ENCODE data around the gene DMWD. TPM values are rescaled to one million over a fixed set of nuclear protein-coding genes. Genes with fewer than 3 reads are reported as not detected.

The DMWD gene
- total RNA-seq, 2 experiments from 2014 or later: 28.6 to 31.5 TPM

- Mint-ChIP-seq H3K9me3 (no peaks in the 10 kb centered on the region), H3K27me3 (no peaks in the 10 kb centered on the region), H3K27ac (no peak overlapping the region), H3K36me3 (ENCODE audit: low read depth) (peaks cover 37% of the 10 kb centered on the region), H3K4me1 (ENCODE audit: low read depth) (no peaks in the 10 kb centered on the region), H3K4me3 (no peak overlapping the region)
- H3K9me3 ChIP-seq (ENCODE audit: control insufficient read depth in 1 of 2, insufficient read depth in 1 of 2, low read length in 2 of 2): no peaks in the 10 kb centered on the region
- intact Hi-C loops (cut with DNase I, micrococcal nuclease): no loop called here
- H3K4me1 ChIP-seq (ENCODE audit: insufficient read depth, low read length): no peaks in the 10 kb centered on the region
- H3K27me3 ChIP-seq (ENCODE audit: control insufficient read depth in 1 of 2, insufficient read depth in 2 of 2, low read length in 2 of 2): no peaks in the 10 kb centered on the region
- POLR2A ChIA-PET: interaction anchor here (0.9 kb wide), 1 partner anchor 41 kb away, joined by 3 read pairs; no protein-coding TSS in a partner anchor
- no peak for ATAC-seq (ENCODE audit: poor library complexity)
- peaks cover 57% of the 10 kb centered on the region for H3K36me3 ChIP-seq (ENCODE audit: insufficient read depth, low read length)
- DNase-seq: no peak
- H3K27ac ChIP-seq (ENCODE audit: low read depth in 1 of 2, low read length in 2 of 2): no peak overlapping the region
- TF ChIP-seq, protein P1, sequence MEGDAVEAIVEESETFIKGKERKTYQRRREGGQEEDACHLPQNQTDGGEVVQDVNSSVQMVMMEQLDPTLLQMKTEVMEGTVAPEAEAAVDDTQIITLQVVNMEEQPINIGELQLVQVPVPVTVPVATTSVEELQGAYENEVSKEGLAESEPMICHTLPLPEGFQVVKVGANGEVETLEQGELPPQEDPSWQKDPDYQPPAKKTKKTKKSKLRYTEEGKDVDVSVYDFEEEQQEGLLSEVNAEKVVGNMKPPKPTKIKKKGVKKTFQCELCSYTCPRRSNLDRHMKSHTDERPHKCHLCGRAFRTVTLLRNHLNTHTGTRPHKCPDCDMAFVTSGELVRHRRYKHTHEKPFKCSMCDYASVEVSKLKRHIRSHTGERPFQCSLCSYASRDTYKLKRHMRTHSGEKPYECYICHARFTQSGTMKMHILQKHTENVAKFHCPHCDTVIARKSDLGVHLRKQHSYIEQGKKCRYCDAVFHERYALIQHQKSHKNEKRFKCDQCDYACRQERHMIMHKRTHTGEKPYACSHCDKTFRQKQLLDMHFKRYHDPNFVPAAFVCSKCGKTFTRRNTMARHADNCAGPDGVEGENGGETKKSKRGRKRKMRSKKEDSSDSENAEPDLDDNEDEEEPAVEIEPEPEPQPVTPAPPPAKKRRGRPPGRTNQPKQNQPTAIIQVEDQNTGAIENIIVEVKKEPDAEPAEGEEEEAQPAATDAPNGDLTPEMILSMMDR (IDR thresholded peaks at IDR 0.05): no peak
- H3K4me3 ChIP-seq (ENCODE audit: low read length): no peak overlapping the region
- CTCF ChIA-PET: interaction anchor here (0.6 kb wide), 1 partner anchor 109 kb away, joined by 3 read pairs; no protein-coding TSS in a partner anchor
Measured at GRCh38 chr19:45822716-45823115, 30.1 kb upstream of the DMWD start.

DNA sequence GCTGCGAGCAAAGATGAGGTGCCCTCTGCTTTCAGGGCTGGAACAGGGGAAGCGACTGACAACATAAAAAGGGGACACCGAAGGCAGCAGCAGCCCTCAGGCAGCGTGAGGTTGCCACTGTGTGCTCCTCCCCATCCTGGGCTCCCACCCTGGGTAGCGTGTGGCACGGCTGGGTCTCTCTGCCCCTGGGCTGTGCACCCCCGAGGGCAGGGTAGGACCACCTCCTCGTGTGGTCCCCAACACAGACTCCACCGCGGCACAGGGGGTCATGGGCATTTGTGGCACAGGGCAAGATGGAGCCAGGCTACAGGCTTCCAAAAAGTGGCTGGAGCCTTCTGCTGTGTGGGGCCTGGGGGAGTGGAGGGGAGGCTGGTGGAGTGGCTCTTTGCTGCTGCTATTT lies 28.9 kb upstream of the DMWD start:
- intact Hi-C loops (cut with DNase I, micrococcal nuclease): no loop called here
- Mint-ChIP-seq H3K9me3 (no peaks in the 10 kb centered on the region), H3K4me1 (ENCODE audit: low read depth) (peaks cover 6% of the 10 kb centered on the region), H3K36me3 (ENCODE audit: low read depth) (peaks cover 31% of the 10 kb centered on the region), H3K27ac (no peak overlapping the region), H3K4me3 (no peak overlapping the region), H3K27me3 (peaks cover 4% of the 10 kb centered on the region)
- no peak overlapping the region for H3K27ac ChIP-seq (ENCODE audit: low read depth in 1 of 2, low read length in 2 of 2)
- peaks cover 48% of the 10 kb centered on the region for H3K36me3 ChIP-seq (ENCODE audit: insufficient read depth, low read length)
- H3K9me3 ChIP-seq (ENCODE audit: control insufficient read depth in 1 of 2, insufficient read depth in 1 of 2, low read length in 2 of 2): no peaks in the 10 kb centered on the region
- CTCF ChIA-PET: no interaction called here
- TF ChIP-seq, protein P1 (IDR thresholded peaks at IDR 0.05): no peak
- POLR2A ChIA-PET: no interaction called here
- H3K4me1 ChIP-seq (ENCODE audit: insufficient read depth, low read length): peaks cover 8% of the 10 kb centered on the region
- no peak overlapping the region for H3K4me3 ChIP-seq (ENCODE audit: low read length)
- no peaks in the 10 kb centered on the region for H3K27me3 ChIP-seq (ENCODE audit: control insufficient read depth in 1 of 2, insufficient read depth in 2 of 2, low read length in 2 of 2)
- ATAC-seq (ENCODE audit: poor library complexity) (no peak), DNase-seq (no peak)

- Histone ChIP-seq H3K4me3 (ENCODE audit: low read length) (no peak overlapping the region), H3K27me3 (ENCODE audit: control insufficient read depth in 1 of 2, insufficient read depth in 2 of 2, low read length in 2 of 2) (no peaks in the 10 kb centered on the region), H3K9me3 (ENCODE audit: control insufficient read depth in 1 of 2, insufficient read depth in 1 of 2, low read length in 2 of 2) (no peaks in the 10 kb centered on the region), H3K4me1 (ENCODE audit: insufficient read depth, low read length) (peaks cover 10% of the 10 kb centered on the region), H3K36me3 (ENCODE audit: insufficient read depth, low read length) (peaks cover 43% of the 10 kb centered on the region), H3K27ac (ENCODE audit: low read depth in 1 of 2, low read length in 2 of 2) (no peak overlapping the region)
- H3K36me3 Mint-ChIP-seq (ENCODE audit: low read depth): peaks cover 26% of the 10 kb centered on the region
- POLR2A ChIA-PET: no interaction called here
- peaks cover 6% of the 10 kb centered on the region for H3K4me1 Mint-ChIP-seq (ENCODE audit: low read depth)
- H3K9me3 Mint-ChIP-seq: no peaks in the 10 kb centered on the region
- peaks cover 4% of the 10 kb centered on the region for H3K27me3 Mint-ChIP-seq
- TF ChIP-seq, protein P1 (IDR thresholded peaks at IDR 0.05): no peak
- no peak overlapping the region for H3K4me3 Mint-ChIP-seq
- CTCF ChIA-PET: no interaction called here
- H3K27ac Mint-ChIP-seq: no peak overlapping the region
- intact Hi-C loops (cut with DNase I, micrococcal nuclease): no loop called here
- DNase-seq (no peak), ATAC-seq (ENCODE audit: poor library complexity) (no peak)
Measured at GRCh38 chr19:45821103-45821521, 28.5 kb upstream of the DMWD start.
